Suprapubic skin (tissue), 3 donors: ENCODE data around the gene DKKL1.
"Not testable (repeated sequence)": the region's sequence is repeated elsewhere in the genome, so short reads cannot be mapped to it uniquely, and the experiment has no call there.

ENCODE experiments used
- POLR2A ChIP-seq, 2 donors: fragments of 450-650 bp; IDR thresholded peaks; one replicate each; pipeline ENCODE4 v1.6.1; 2017; ENCODE audit warnings: antibody characterized with exemption in 2 of 2, mild to moderate bottlenecking in 2 of 2, moderate library complexity in 2 of 2
- TF ChIP-seq, protein P1 (sequence below), 2 donors: fragments of 200-600 bp in 1 of 2; fragments of 450-650 bp in 1 of 2; sonication (generic) in 1 of 2; IDR thresholded peaks; one replicate each; pipeline ENCODE4 v1.5.1; 2016 to 2019; ENCODE audit warnings: antibody characterized with exemption in 2 of 2, mild to moderate bottlenecking in 1 of 2, moderate library complexity in 1 of 2

DNA sequence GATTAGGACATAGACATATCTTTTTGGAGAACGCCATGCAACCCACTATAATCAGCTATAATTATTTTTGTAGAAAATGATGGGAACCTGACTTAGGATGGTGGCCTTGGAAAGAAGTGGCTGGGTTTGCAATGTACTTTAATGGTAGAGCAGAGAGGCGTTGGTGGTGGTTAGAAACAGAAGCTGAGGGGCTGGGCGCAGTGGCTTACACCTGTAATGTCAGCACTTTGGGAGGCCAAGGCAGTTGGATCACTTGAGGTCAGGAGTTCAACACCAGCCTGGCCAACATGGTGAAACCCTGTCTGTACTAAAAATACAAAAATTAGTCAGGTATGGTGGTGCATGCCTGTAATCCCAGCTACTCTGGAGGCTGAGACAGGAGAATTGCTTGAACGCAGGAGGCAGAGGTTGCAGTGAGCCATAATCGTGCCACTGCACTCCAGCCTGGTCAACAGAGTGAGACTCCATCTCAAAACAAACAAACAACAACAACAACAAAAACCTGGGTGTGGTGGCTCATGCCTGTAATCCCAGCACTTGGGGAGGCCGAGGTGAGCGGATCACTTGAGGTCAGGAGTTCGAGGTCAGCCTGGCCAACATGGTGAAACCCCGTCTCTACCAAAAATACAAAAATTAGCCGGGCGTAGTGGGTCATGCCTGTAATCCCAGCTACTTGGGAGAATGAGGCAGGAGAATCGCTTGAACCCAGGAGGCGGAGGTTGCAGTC lies 30.8 kb upstream of the DKKL1 start:
- TF ChIP-seq, protein P1, sequence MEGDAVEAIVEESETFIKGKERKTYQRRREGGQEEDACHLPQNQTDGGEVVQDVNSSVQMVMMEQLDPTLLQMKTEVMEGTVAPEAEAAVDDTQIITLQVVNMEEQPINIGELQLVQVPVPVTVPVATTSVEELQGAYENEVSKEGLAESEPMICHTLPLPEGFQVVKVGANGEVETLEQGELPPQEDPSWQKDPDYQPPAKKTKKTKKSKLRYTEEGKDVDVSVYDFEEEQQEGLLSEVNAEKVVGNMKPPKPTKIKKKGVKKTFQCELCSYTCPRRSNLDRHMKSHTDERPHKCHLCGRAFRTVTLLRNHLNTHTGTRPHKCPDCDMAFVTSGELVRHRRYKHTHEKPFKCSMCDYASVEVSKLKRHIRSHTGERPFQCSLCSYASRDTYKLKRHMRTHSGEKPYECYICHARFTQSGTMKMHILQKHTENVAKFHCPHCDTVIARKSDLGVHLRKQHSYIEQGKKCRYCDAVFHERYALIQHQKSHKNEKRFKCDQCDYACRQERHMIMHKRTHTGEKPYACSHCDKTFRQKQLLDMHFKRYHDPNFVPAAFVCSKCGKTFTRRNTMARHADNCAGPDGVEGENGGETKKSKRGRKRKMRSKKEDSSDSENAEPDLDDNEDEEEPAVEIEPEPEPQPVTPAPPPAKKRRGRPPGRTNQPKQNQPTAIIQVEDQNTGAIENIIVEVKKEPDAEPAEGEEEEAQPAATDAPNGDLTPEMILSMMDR (IDR thresholded peaks at IDR 0.05), result not testable (repeated sequence)
- not testable (repeated sequence) for TF ChIP-seq POLR2A (IDR thresholded peaks at IDR 0.05)
